GM12801 (cell line): ENCODE results near the gene KIF19.

Experiments
- TF ChIP-seq, protein P1 (sequence below): IDR thresholded peaks from one replicate; pipeline ENCODE4 v1.5.1; 2011; ENCODE audit warnings: control low read depth; ENCODE audit not compliant: insufficient read length; ENCODE audit errors: extremely low read depth

Gene KIF19

DNA sequence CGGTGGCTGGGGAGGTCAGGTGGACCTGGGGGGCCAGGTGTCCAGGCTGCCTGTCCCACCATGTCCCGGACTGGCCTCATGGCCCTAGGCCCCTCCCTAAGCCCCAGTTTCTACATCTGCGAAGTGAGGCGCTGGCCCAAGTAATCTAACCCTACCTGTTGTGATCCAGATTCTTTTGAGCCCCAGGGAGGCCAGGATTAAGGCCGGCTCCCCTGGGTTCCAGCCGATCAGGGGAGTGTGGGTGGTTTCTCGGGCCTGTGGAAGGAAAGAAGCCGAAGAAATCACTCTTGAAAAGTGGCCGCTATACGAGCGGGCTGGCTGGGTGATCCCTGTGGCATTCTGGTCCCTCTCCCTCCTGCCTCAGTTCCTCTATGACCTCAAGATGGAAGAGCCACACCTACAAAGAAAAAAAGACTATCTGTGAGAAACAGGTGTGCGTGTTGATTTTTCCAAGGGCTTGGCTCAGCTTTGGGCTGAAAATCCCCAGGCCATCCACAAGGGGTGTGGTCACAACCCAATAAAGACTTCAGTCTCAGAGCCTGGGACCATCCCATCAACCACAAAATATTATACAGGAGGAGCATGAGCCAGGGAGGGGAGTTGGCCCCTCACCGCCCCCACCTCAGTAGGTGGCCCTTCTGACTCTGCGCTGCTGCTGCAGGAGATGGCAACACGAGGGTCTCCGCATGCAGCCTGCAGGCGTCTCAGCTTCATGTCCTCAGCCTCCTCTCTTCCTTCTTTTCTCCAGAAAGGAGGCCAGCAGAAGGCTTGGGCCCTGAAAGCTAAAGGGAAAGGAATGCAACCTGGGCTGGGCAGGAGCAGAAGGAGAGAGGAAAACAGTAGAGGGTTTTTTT lies 61.6 kb downstream of the KIF19 start:
- TF ChIP-seq, protein P1, sequence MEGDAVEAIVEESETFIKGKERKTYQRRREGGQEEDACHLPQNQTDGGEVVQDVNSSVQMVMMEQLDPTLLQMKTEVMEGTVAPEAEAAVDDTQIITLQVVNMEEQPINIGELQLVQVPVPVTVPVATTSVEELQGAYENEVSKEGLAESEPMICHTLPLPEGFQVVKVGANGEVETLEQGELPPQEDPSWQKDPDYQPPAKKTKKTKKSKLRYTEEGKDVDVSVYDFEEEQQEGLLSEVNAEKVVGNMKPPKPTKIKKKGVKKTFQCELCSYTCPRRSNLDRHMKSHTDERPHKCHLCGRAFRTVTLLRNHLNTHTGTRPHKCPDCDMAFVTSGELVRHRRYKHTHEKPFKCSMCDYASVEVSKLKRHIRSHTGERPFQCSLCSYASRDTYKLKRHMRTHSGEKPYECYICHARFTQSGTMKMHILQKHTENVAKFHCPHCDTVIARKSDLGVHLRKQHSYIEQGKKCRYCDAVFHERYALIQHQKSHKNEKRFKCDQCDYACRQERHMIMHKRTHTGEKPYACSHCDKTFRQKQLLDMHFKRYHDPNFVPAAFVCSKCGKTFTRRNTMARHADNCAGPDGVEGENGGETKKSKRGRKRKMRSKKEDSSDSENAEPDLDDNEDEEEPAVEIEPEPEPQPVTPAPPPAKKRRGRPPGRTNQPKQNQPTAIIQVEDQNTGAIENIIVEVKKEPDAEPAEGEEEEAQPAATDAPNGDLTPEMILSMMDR, result no peak

DNA sequence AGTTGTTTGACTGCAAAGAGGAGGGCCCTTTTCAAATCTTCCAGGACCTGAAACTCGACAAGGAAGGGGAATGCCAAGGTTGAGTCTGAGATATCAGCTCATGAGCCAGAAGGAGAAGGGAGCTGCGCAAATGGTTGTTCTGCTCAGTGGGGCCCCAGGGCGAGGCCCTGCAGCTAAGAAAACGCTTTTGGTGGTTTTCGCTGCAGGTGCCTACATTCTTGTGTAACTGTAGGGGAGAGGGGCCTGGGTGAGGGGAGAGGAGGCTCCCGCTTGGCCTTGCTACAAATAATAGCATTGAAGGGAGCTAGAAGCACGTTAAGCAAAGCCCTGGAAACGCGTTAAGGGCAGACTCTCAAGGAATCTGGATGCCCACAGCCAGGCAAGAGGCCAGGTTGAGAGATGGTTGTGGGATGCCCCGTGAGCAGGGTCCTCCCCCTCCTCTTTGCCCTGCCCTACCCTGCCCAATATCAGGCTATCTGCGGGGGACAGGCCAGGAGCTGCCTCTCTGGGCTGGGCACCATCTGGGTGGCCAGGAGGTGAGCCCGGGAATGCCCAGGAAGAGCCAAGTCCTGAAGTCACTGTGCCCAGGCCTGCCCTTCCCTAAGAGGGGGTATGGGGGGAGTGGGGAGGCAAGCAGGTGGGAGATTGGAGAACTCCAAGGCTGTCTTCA lies 63.2 kb downstream of the KIF19 start:
- TF ChIP-seq, protein P1, result no peak

DNA sequence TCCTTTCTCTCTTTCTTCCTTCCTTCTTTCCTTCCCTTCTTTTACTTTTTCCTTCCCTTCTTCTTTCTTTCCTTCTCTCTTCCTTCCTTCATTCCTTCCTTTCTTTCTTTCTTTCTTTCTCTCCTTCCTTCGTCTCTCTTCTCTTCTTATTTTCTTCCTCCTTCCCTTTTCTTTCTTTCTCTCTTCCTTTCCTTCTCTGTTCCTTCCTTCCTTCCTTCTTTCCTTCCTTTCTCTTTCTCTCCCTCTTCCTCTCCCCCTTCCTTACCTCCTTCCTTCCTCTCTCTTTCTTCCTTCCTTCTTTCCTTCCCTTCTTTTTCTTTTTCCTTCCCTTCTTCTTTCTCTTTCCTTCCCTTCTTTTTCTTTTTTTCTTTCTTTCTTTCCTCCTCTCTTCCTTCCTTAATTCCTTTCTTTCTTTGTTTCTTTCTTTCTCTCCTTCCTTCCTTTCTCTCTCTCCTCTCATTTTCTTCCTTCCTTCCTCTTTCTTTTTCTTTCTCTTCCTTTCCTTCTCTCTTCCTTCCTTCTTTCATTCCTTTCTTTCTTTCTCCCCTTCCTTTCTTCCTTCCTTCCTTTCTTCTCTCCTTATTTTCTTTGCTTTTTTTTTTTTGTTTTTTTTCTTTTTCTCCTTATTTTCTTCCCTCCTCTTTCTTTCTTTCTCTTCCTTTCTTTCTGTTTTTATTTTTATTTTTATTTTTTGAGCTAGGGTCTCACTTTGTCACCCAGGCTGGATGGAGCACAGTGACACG lies 64.1 kb downstream of the KIF19 start:
- TF ChIP-seq, protein P1, result no peak

DNA sequence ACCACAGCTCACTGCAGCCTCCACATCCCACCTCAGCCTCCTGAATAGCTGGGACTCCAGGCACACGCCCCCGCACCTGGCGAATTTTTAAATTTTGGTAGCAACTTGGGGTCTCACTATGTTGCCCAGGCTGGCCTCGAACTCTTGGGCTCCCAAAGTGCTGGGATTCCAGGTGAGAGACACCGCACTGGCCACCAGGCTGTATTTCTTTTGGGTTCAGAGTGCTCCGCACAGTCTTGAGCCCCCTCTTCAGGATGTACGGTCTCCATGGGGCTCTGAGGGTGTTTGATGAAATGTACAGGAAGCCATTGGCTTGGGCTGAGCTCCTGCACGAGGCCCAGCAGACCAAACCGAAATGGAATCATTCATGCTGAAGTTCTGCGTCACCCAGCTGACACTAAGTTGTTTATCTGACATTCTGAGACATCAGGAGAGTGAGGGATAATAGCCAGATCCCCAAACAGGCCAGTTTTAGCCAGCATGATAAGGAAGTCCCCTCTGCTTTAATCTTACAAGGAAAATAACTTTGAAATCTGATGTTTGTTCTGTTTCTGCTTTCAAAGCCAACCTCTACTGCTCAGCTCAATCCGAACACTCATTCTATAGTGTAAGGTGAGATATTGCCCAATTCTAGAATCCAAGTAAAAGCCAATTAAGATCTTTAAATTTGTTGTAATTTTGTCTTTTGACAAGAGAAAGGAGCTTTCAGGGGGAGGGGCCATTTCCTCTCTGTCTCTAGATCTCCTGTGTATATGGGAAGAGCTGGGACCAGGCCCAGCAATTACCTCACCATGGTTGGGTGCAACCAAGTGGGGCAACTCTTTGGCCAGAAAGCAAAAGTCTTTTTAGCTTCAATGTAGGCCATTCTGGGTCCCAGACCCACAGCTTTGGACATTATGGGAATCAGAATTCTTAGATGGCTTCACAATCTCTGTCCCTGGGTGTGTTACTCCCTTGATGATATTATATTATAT lies 64.9 kb downstream of the KIF19 start:
- TF ChIP-seq, protein P1, result no peak

DNA sequence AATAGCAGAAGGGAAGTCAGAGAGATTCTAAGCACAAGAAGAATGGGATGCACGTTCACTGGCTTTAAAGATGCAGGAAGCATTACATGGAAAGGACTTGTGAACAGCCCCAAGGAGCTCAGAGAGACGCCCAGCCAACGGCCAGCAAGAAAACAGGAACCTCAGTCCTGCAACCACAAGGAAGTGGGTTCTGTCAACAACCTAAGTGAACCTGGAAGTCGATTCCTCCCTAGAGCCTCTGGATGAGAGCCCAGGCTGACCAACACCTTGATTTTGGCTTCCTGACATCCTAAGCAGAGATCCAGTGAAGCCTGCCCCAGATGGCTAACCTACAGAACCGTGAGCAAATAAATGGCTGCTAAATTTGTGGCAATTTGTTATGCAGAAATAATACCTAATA lies 65.7 kb downstream of the KIF19 start:
- TF ChIP-seq, protein P1, result no peak

DNA sequence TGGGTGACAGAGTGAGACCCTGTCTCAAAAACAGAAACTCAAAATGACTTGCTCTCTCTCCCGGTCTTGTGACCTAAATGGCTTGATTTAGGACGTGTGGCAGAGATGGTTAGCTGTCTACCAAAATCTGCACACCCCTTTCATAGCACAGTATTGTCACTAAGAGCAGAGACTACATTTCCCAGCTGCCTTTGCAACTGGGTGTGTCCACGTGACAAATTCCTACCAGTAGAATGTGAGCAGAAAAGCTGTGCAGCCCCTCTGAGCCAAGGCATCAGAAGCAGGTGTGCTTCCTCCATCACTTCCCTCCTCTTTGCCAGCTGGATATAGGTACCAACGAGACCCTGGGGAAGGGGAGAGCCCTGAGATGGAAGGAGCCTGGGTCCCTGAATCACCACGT lies 66.8 kb downstream of the KIF19 start:
- TF ChIP-seq, protein P1, result no peak
